GM19099 (cell line): ENCODE measurements around the gene IFNB1.

ENCODE experiments used
- POLR2A ChIP-seq: IDR thresholded peaks from 3 replicates; pipeline ENCODE4 v1.6.1; 2011; ENCODE audit warnings: low read depth; ENCODE audit not compliant: insufficient read length; ENCODE audit errors: extremely low read depth

The IFNB1 gene

GRCh38 chr9:21077781-21078180, at the start of gene IFNB1:
Gene IFNB1 (minus strand): TSS chr9:21077942. CDS start chr9:21077869, 73 bp downstream.
- TF ChIP-seq POLR2A = no peak

GRCh38 chr9:21121595-21122251, 44.0 kb upstream of the IFNB1 start:
- TF ChIP-seq POLR2A = no peak

GRCh38 chr9:21121079-21121478, 43.3 kb upstream of the IFNB1 start:
- no peak for TF ChIP-seq POLR2A

GRCh38 chr9:21119093-21119770, 41.5 kb upstream of the IFNB1 start:
- TF ChIP-seq POLR2A = no peak

GRCh38 chr9:21114311-21114710, 36.6 kb upstream of the IFNB1 start:
- TF ChIP-seq POLR2A = no peak

GRCh38 chr9:21110708-21111576, 33.2 kb upstream of the IFNB1 start:
- no peak for TF ChIP-seq POLR2A

GRCh38 chr9:21104787-21105186, 27.0 kb upstream of the IFNB1 start:
- no peak for TF ChIP-seq POLR2A

- TF ChIP-seq POLR2A = no peak
Observed at GRCh38 chr9:21102305-21102704, 24.6 kb upstream of the IFNB1 start.

GRCh38 chr9:21097817-21098216, 20.1 kb upstream of the IFNB1 start:
- TF ChIP-seq POLR2A = no peak

GRCh38 chr9:21096901-21097255, 19.1 kb upstream of the IFNB1 start:
- no peak for TF ChIP-seq POLR2A

- peak; percentile 18 for TF ChIP-seq POLR2A
Observed at GRCh38 chr9:21096172-21096900, 18.6 kb upstream of the IFNB1 start.

GRCh38 chr9:21095561-21095960, 17.8 kb upstream of the IFNB1 start:
- no peak for TF ChIP-seq POLR2A

- no peak for TF ChIP-seq POLR2A
Observed at GRCh38 chr9:21086538-21086937, 8.8 kb upstream of the IFNB1 start.

GRCh38 chr9:21085005-21085404, 7.3 kb upstream of the IFNB1 start:
- no peak for TF ChIP-seq POLR2A

GRCh38 chr9:21084242-21084850, 6.6 kb upstream of the IFNB1 start:
- TF ChIP-seq POLR2A = no peak

- TF ChIP-seq POLR2A = no peak
Observed at GRCh38 chr9:21082671-21083070, 4.9 kb upstream of the IFNB1 start.
